Neural cell (in vitro differentiated cells): Measurements from ENCODE around the gene GOLT1B.

Source experiments
- POLR2AphosphoS5 ChIP-seq: IDR thresholded peaks from 2 replicates; pipeline ENCODE4 v1.6.1; 2012
- TAF1 ChIP-seq: IDR thresholded peaks from 2 replicates; pipeline ENCODE4 v1.6.1; 2012; ENCODE audit warnings: low read depth
- TF ChIP-seq, protein P1 (sequence below): IDR thresholded peaks from 2 replicates; pipeline ENCODE4 v1.6.1; 2012; ENCODE audit warnings: borderline replicate concordance
- TF ChIP-seq, protein P2 (sequence below): fragments of 450-650 bp; IDR thresholded peaks from 2 replicates; pipeline ENCODE4 v1.5.1; 2014; ENCODE audit warnings: antibody characterized with exemption, mild to moderate bottlenecking, moderate library complexity; ENCODE audit not compliant: poor library complexity, severe bottlenecking

DNA sequence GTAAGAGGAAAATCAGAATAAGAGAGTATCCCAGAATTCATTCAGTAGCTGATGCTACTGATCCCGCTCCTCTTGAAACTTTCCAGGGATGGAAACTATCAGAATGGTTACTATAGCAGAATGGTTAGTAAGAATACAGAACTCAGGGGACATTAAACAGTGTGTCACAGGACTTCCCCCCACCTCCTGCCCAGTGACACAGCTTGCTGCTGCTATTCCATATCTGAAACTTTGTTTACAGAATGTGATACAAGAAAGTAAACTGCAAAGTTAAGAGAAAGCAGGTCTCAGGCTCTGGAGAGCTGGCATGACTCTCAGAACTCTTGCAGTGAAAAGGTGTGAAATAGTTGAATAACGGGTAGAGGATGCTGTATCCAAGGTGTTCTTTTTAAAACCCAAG is 27.9 kb downstream of the GOLT1B start:
- TF ChIP-seq, protein P1, sequence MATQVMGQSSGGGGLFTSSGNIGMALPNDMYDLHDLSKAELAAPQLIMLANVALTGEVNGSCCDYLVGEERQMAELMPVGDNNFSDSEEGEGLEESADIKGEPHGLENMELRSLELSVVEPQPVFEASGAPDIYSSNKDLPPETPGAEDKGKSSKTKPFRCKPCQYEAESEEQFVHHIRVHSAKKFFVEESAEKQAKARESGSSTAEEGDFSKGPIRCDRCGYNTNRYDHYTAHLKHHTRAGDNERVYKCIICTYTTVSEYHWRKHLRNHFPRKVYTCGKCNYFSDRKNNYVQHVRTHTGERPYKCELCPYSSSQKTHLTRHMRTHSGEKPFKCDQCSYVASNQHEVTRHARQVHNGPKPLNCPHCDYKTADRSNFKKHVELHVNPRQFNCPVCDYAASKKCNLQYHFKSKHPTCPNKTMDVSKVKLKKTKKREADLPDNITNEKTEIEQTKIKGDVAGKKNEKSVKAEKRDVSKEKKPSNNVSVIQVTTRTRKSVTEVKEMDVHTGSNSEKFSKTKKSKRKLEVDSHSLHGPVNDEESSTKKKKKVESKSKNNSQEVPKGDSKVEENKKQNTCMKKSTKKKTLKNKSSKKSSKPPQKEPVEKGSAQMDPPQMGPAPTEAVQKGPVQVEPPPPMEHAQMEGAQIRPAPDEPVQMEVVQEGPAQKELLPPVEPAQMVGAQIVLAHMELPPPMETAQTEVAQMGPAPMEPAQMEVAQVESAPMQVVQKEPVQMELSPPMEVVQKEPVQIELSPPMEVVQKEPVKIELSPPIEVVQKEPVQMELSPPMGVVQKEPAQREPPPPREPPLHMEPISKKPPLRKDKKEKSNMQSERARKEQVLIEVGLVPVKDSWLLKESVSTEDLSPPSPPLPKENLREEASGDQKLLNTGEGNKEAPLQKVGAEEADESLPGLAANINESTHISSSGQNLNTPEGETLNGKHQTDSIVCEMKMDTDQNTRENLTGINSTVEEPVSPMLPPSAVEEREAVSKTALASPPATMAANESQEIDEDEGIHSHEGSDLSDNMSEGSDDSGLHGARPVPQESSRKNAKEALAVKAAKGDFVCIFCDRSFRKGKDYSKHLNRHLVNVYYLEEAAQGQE: no peak
- TF ChIP-seq, protein P2, sequence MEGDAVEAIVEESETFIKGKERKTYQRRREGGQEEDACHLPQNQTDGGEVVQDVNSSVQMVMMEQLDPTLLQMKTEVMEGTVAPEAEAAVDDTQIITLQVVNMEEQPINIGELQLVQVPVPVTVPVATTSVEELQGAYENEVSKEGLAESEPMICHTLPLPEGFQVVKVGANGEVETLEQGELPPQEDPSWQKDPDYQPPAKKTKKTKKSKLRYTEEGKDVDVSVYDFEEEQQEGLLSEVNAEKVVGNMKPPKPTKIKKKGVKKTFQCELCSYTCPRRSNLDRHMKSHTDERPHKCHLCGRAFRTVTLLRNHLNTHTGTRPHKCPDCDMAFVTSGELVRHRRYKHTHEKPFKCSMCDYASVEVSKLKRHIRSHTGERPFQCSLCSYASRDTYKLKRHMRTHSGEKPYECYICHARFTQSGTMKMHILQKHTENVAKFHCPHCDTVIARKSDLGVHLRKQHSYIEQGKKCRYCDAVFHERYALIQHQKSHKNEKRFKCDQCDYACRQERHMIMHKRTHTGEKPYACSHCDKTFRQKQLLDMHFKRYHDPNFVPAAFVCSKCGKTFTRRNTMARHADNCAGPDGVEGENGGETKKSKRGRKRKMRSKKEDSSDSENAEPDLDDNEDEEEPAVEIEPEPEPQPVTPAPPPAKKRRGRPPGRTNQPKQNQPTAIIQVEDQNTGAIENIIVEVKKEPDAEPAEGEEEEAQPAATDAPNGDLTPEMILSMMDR: no peak
- no peak for TF ChIP-seq POLR2AphosphoS5
- no peak for TF ChIP-seq TAF1
